Nephron progenitor cell (in vitro differentiated cells): ENCODE results near the gene EED.

Experiments
- DNase-seq: peaks from one replicate; pipeline ENCODE4 v3.0.0; 2021
- H3K27ac Mint-ChIP-seq: 2 replicates; pipeline ENCODE4 v1.8.0; 2021; ENCODE audit warnings: mild to moderate bottlenecking, moderate library complexity, mixed read lengths
- H3K27me3 Mint-ChIP-seq: 2 replicates; pipeline ENCODE4 v1.8.0; 2021; ENCODE audit warnings: mild to moderate bottlenecking, low read depth, mixed read lengths; ENCODE audit not compliant: poor library complexity
- H3K36me3 Mint-ChIP-seq: 2 replicates; pipeline ENCODE4 v1.8.0; 2021; ENCODE audit warnings: low read depth, mixed read lengths
- H3K4me1 Mint-ChIP-seq: 2 replicates; pipeline ENCODE4 v1.8.0; 2021; ENCODE audit warnings: mixed read lengths
- H3K4me3 Mint-ChIP-seq: 2 replicates; pipeline ENCODE4 v1.8.0; 2021; ENCODE audit warnings: mild to moderate bottlenecking, moderate library complexity, mixed read lengths
- H3K9me3 Mint-ChIP-seq: 2 replicates; pipeline ENCODE4 v1.8.0; 2021; ENCODE audit warnings: mild to moderate bottlenecking, moderate library complexity, mixed read lengths
- CTCF ChIP-seq: fragments of 200-600 bp; sonication (generic); IDR thresholded peaks from 2 replicates; pipeline ENCODE4 v1.5.0; 2021; ENCODE audit warnings: antibody characterized with exemption

EED gene

GRCh38 chr11:86198139-86198538 lies 46.4 kb upstream of the EED start:
- TF ChIP-seq CTCF = no peak
- H3K27ac Mint-ChIP-seq = no peak overlapping the region
- no peaks in the 10 kb centered on the region for H3K9me3 Mint-ChIP-seq
- no peak for DNase-seq
- H3K4me1 Mint-ChIP-seq = peaks cover 6% of the 10 kb centered on the region
- peaks cover 3% of the 10 kb centered on the region for H3K27me3 Mint-ChIP-seq
- no peaks in the 10 kb centered on the region for H3K36me3 Mint-ChIP-seq
- no peak overlapping the region for H3K4me3 Mint-ChIP-seq

- Mint-ChIP-seq H3K4me1 (no peaks in the 10 kb centered on the region), H3K27ac (no peak overlapping the region), H3K36me3 (no peaks in the 10 kb centered on the region), H3K27me3 (peaks cover 3% of the 10 kb centered on the region), H3K4me3 (no peak overlapping the region), H3K9me3 (no peaks in the 10 kb centered on the region)
- no peak for TF ChIP-seq CTCF
- no peak for DNase-seq
Observed at GRCh38 chr11:86199354-86199753, 45.2 kb upstream of the EED start.

- no peak for DNase-seq
- Mint-ChIP-seq H3K4me1 (no peaks in the 10 kb centered on the region), H3K9me3 (peaks cover 2% of the 10 kb centered on the region), H3K27ac (no peak overlapping the region), H3K36me3 (no peaks in the 10 kb centered on the region), H3K4me3 (no peak overlapping the region), H3K27me3 (peaks cover 3% of the 10 kb centered on the region)
- TF ChIP-seq CTCF = no peak
Observed at GRCh38 chr11:86201371-86201884, 43.1 kb upstream of the EED start.

GRCh38 chr11:86202013-86202336 lies 42.6 kb upstream of the EED start:
- no peak for TF ChIP-seq CTCF
- Mint-ChIP-seq H3K36me3 (no peaks in the 10 kb centered on the region), H3K27me3 (peaks cover 3% of the 10 kb centered on the region), H3K27ac (no peak overlapping the region), H3K9me3 (peaks cover 3% of the 10 kb centered on the region), H3K4me1 (no peaks in the 10 kb centered on the region), H3K4me3 (no peak overlapping the region)
- DNase-seq = no peak

- H3K4me1 Mint-ChIP-seq = no peaks in the 10 kb centered on the region
- no peaks in the 10 kb centered on the region for H3K36me3 Mint-ChIP-seq
- H3K27me3 Mint-ChIP-seq = no peaks in the 10 kb centered on the region
- no peak for DNase-seq
- H3K27ac Mint-ChIP-seq = no peak overlapping the region
- no peak for TF ChIP-seq CTCF
- H3K4me3 Mint-ChIP-seq = no peak overlapping the region
- peaks cover 10% of the 10 kb centered on the region for H3K9me3 Mint-ChIP-seq
Observed at GRCh38 chr11:86204356-86204755, 40.2 kb upstream of the EED start.

GRCh38 chr11:86205421-86206336 lies 38.9 kb upstream of the EED start:
- no peak for DNase-seq
- Mint-ChIP-seq H3K4me1 (no peaks in the 10 kb centered on the region), H3K36me3 (no peaks in the 10 kb centered on the region), H3K27ac (no peak overlapping the region), H3K27me3 (no peaks in the 10 kb centered on the region), H3K4me3 (no peak overlapping the region), H3K9me3 (peaks cover 10% of the 10 kb centered on the region)
- no peak for TF ChIP-seq CTCF
